H9 (cell line): Measurements from ENCODE around the gene ADCY4. TPM values are rescaled to one million over a fixed set of nuclear protein-coding genes. Genes with fewer than 3 reads are reported as not detected.

Source experiments
- DNase-seq: peaks from one replicate; pipeline ENCODE4 v3.0.0-alpha.2; 2017
- H2AFZ ChIP-seq: one replicate; pipeline ENCODE4 v1.6.1; 2013; ENCODE audit warnings: mild to moderate bottlenecking, low read length, control low read depth, moderate library complexity
- H2AK5ac ChIP-seq: 2 replicates; pipeline ENCODE4 v1.6.1; 2013; ENCODE audit warnings: low read length, control low read depth, mixed read lengths; ENCODE audit not compliant: insufficient read length
- H2BK120ac ChIP-seq: one replicate; pipeline ENCODE4 v1.6.1; 2013; ENCODE audit warnings: low read depth, mild to moderate bottlenecking, low read length, control low read depth, inconsistent platforms; ENCODE audit not compliant: poor library complexity, severe bottlenecking
- H2BK12ac ChIP-seq: 2 replicates; pipeline ENCODE4 v1.6.1; 2013; ENCODE audit warnings: low read length, control low read depth, mixed read lengths, low read depth; ENCODE audit not compliant: insufficient read length
- H2BK15ac ChIP-seq: 2 replicates; pipeline ENCODE4 v1.6.1; 2013; ENCODE audit warnings: low read depth, low read length, control low read depth
- H2BK20ac ChIP-seq: one replicate; pipeline ENCODE4 v1.6.1; 2013; ENCODE audit warnings: low read depth, mild to moderate bottlenecking, low read length, control low read depth, inconsistent platforms; ENCODE audit not compliant: poor library complexity, severe bottlenecking
- H2BK5ac ChIP-seq: 2 replicates; pipeline ENCODE4 v1.6.1; 2013; ENCODE audit warnings: low read length, control low read depth, mixed read lengths; ENCODE audit not compliant: insufficient read length
- H3K14ac ChIP-seq: 2 replicates; pipeline ENCODE4 v1.6.1; 2013; ENCODE audit warnings: low read length, control low read depth; ENCODE audit not compliant: insufficient read depth
- H3K18ac ChIP-seq: 2 replicates; pipeline ENCODE4 v1.6.1; 2013; ENCODE audit warnings: low read depth, mild to moderate bottlenecking, mixed read lengths, low read length, control low read depth; ENCODE audit not compliant: insufficient read length
- H3K23ac ChIP-seq: 2 replicates; pipeline ENCODE4 v1.6.1; 2013; ENCODE audit warnings: low read length, control low read depth, mixed read lengths, low read depth; ENCODE audit not compliant: insufficient read length
- H3K23me2 ChIP-seq: 2 replicates; pipeline ENCODE4 v1.6.1; 2013; ENCODE audit warnings: low read depth, mild to moderate bottlenecking, mixed read lengths, low read length, control low read depth; ENCODE audit not compliant: insufficient read length, poor library complexity, severe bottlenecking
- H3K27ac ChIP-seq: 2 replicates; pipeline ENCODE4 v1.5.1; 2013; ENCODE audit warnings: low read length, control low read depth, mixed read lengths, low read depth; ENCODE audit not compliant: insufficient read length
- H3K27me3 ChIP-seq: 2 replicates; pipeline ENCODE4 v1.6.1; 2013; ENCODE audit warnings: low read length, control low read depth, inconsistent platforms; ENCODE audit not compliant: insufficient read depth
- H3K4ac ChIP-seq: 2 replicates; pipeline ENCODE4 v1.6.1; 2013; ENCODE audit warnings: low read depth, mild to moderate bottlenecking, control low read depth, inconsistent platforms, low read length, moderate library complexity
- H3K4me1 ChIP-seq: 2 replicates; pipeline ENCODE4 v1.6.1; 2013; ENCODE audit warnings: low read length, control low read depth, inconsistent platforms; ENCODE audit not compliant: insufficient read depth
- H3K4me2 ChIP-seq: 2 replicates; pipeline ENCODE4 v1.6.1; 2013; ENCODE audit warnings: low read length, control low read depth, mixed read lengths; ENCODE audit not compliant: insufficient read length, insufficient read depth
- H3K56ac ChIP-seq: 2 replicates; pipeline ENCODE4 v1.6.1; 2013; ENCODE audit warnings: low read depth, mild to moderate bottlenecking, mixed read lengths, low read length, control low read depth; ENCODE audit not compliant: insufficient read length
- H3K79me1 ChIP-seq: 2 replicates; pipeline ENCODE4 v1.6.1; 2013; ENCODE audit warnings: low read depth, mild to moderate bottlenecking, moderate library complexity, low read length, control low read depth, inconsistent platforms; ENCODE audit not compliant: insufficient read depth, poor library complexity, severe bottlenecking
- H3K79me2 ChIP-seq: 2 replicates; pipeline ENCODE4 v1.6.1; 2013; ENCODE audit warnings: low read length, control low read depth, inconsistent platforms; ENCODE audit not compliant: insufficient read depth
- H3K9ac ChIP-seq: 2 replicates; pipeline ENCODE4 v1.6.1; 2013; ENCODE audit warnings: low read length, control low read depth, mixed read lengths; ENCODE audit not compliant: insufficient read length; ENCODE audit errors: extremely low read depth
- H3K9me3 ChIP-seq: one replicate; pipeline ENCODE4 v1.6.1; 2013; ENCODE audit warnings: low read depth, low read length, inconsistent platforms; ENCODE audit not compliant: control insufficient read depth
- H3T11ph ChIP-seq: one replicate; pipeline ENCODE4 v1.6.1; 2013; ENCODE audit warnings: mild to moderate bottlenecking, low read length, control low read depth, inconsistent platforms
- H4K20me1 ChIP-seq: one replicate; pipeline ENCODE4 v1.6.1; 2013; ENCODE audit not compliant: control insufficient read depth, insufficient read length, insufficient read depth
- H4K5ac ChIP-seq: 2 replicates; pipeline ENCODE4 v1.6.1; 2013; ENCODE audit warnings: low read depth, mild to moderate bottlenecking, mixed read lengths, low read length, control low read depth; ENCODE audit not compliant: insufficient read length
- H4K8ac ChIP-seq: replicated peaks from 2 replicates; pipeline ENCODE4 v1.6.1; 2013; ENCODE audit warnings: low read length, control low read depth, mixed read lengths, low read depth; ENCODE audit not compliant: insufficient read length
- H4K91ac ChIP-seq: 2 replicates; pipeline ENCODE4 v1.6.1; 2013; ENCODE audit warnings: low read depth, mild to moderate bottlenecking, moderate library complexity, mixed read lengths, low read length, control low read depth; ENCODE audit not compliant: insufficient read length
- H3K27ac Mint-ChIP-seq, 3 experiments: 2 replicates in 2 of 3; 3 replicates in 1 of 3; pipeline ENCODE4 v1.8.0; 2020 to 2021; ENCODE audit warnings: mixed read lengths in 3 of 3, mild to moderate bottlenecking in 1 of 3, moderate library complexity in 1 of 3
- H3K27me3 Mint-ChIP-seq: 2 replicates; pipeline ENCODE4 v1.8.0; 2021; ENCODE audit warnings: low read depth, mild to moderate bottlenecking, moderate library complexity, mixed read lengths
- H3K36me3 Mint-ChIP-seq, 3 experiments: 2 replicates in 2 of 3; 3 replicates in 1 of 3; pipeline ENCODE4 v1.8.0; 2020 to 2021; ENCODE audit warnings: low read depth in 3 of 3, mixed read lengths in 3 of 3; ENCODE audit not compliant: insufficient read depth in 1 of 3
- H3K4me1 Mint-ChIP-seq, 2 experiments: 2 replicates each; pipeline ENCODE4 v1.8.0; 2020; ENCODE audit warnings: mixed read lengths in 2 of 2
- H3K4me3 Mint-ChIP-seq, 2 experiments: 2 replicates in 1 of 2; 3 replicates in 1 of 2; pipeline ENCODE4 v1.8.0; 2020 to 2021; ENCODE audit warnings: mild to moderate bottlenecking in 2 of 2, mixed read lengths in 2 of 2, moderate library complexity in 1 of 2
- H3K9me3 Mint-ChIP-seq, 2 experiments: 2 replicates in 1 of 2; 3 replicates in 1 of 2; pipeline ENCODE4 v1.8.0; 2020; ENCODE audit warnings: mild to moderate bottlenecking in 2 of 2, mixed read lengths in 2 of 2, moderate library complexity in 1 of 2
- WGBS: extraction: QIAGEN DNeasy Blood & Tissue Kit; methylation state at CpG from one replicate; pipeline ENCODE4 v1.1.7; 2013; ENCODE audit warnings: missing lambda C conversion rate, low lambda C conversion rate, mixed read lengths; ENCODE audit not compliant: insufficient read length; ENCODE audit errors: extremely low coverage; 5-methylcytosine and 5-hydroxymethylcytosine counted together
- total RNA-seq: library from RNA; stranded (reverse); gene quantifications from 2 replicates; pipeline ENCODE4 v1.2.1, GENCODE V29; 2021
- TF ChIP-seq, protein P1 (sequence below): fragments of 200-600 bp; sonication (generic); conservative IDR thresholded peaks from 3 replicates; pipeline ENCODE4 v1.8.0; 2021; ENCODE audit warnings: antibody characterized with exemption, mild to moderate bottlenecking

ADCY4 gene
- total RNA-seq, 1 experiment from 2014 or later: 0.09 TPM

DNA sequence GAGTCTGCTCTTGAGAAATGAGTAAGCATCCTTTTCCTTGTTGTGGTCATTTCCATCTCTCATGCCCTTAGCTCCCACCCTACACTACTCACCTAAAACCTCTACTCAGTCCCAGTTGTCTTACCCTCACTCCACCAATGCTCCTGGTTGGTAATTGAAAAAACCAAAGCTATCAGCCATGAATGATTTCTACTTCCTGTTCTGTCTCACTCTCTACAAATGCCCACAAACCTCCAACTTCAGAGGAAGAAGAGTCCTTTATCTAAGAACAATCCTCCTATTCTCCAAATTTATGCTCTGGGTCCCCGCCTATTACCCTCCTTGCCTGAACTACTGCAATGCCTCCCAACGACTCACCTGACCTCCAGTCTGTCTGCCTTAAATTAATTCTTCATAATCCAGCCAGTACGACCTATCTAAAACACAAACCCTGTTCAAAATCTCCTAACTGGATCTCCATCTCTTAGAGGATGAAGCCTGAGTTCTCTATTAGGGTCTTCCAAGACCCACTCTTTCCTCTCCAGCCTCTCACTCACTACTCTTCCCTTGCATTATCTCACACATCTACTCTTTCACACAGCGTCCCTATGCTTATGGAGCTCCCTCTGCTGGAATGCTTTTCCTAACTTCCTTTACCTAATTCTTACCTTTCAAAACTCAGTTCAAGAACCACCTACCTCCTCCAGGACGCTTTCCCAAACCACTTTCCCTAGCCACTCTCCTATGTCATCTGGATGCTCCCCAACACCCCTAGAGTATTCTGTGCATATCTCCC, 37.5 kb downstream of the ADCY4 start:
- Histone ChIP-seq H3T11ph (no peak overlapping the region), H3K27me3 (no peaks in the 10 kb centered on the region), H3K4ac (no peak overlapping the region), H3K4me2 (no peak overlapping the region), H4K5ac (no peak overlapping the region), H4K8ac (no peak overlapping the region), H2BK20ac (no peak overlapping the region), H3K56ac (no peak overlapping the region), H3K4me1 (peaks cover 4% of the 10 kb centered on the region; the same call in 1 of the 2 replicates), H3K9ac (no peak overlapping the region), H3K79me1 (peaks cover 3% of the 10 kb centered on the region), H2BK12ac (no peak overlapping the region), H2BK15ac (no peak overlapping the region), H2BK5ac (no peak overlapping the region), H3K79me2 (peaks cover 4% of the 10 kb centered on the region; the same call in 1 of the 2 replicates), H4K91ac (no peak overlapping the region), H2AK5ac (no peak overlapping the region), H2BK120ac (no peak overlapping the region), H4K20me1 (no peaks in the 10 kb centered on the region), H3K23me2 (peaks cover 11% of the 10 kb centered on the region), H3K18ac (no peak overlapping the region), H3K9me3 (no peaks in the 10 kb centered on the region), H3K23ac (no peak overlapping the region), H3K14ac (no peak overlapping the region), H3K27ac (no peak overlapping the region), H2AFZ (no peak overlapping the region)
- H3K4me3 Mint-ChIP-seq: peak overlapping the region in 1 of 2 experiments; percentile 60; a peak in 3 of 5 replicates
- no CpG with 5 or more reads among the region's 5 CpGs for WGBS
- H3K4me1 Mint-ChIP-seq: peaks cover 21 to 22% of the 10 kb centered on the region in 2 experiments
- H3K27me3 Mint-ChIP-seq: no peaks in the 10 kb centered on the region; the same call in 1 of the 2 replicates
- H3K9me3 Mint-ChIP-seq: no peaks in the 10 kb centered on the region; a peak in 1 of 5 replicates
- H3K27ac Mint-ChIP-seq: peak overlapping the region in 2 of 3 experiments; percentile 50 to 65; a peak in 4 of 7 replicates
- H3K36me3 Mint-ChIP-seq: peaks cover 9 to 37% (median 28%) of the 10 kb centered on the region in 3 experiments
- TF ChIP-seq, protein P1, sequence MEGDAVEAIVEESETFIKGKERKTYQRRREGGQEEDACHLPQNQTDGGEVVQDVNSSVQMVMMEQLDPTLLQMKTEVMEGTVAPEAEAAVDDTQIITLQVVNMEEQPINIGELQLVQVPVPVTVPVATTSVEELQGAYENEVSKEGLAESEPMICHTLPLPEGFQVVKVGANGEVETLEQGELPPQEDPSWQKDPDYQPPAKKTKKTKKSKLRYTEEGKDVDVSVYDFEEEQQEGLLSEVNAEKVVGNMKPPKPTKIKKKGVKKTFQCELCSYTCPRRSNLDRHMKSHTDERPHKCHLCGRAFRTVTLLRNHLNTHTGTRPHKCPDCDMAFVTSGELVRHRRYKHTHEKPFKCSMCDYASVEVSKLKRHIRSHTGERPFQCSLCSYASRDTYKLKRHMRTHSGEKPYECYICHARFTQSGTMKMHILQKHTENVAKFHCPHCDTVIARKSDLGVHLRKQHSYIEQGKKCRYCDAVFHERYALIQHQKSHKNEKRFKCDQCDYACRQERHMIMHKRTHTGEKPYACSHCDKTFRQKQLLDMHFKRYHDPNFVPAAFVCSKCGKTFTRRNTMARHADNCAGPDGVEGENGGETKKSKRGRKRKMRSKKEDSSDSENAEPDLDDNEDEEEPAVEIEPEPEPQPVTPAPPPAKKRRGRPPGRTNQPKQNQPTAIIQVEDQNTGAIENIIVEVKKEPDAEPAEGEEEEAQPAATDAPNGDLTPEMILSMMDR: peak; percentile 67
- DNase-seq: no peak
